ENCODE measurements around the gene NKRF. TPM values are rescaled to one million over a fixed set of nuclear protein-coding genes. Genes with fewer than 3 reads are reported as not detected.

The NKRF gene
- total RNA-seq, 1 experiment from 2014 or later: 9.1 TPM

- intact Hi-C loops (cut with micrococcal nuclease): no loop called here
- POLR2A ChIA-PET (ENCODE audit: unreplicated experiment): no interaction called here
- TF ChIP-seq CTCF (conservative IDR thresholded peaks at IDR 0.05; ENCODE audit: low read depth, low read length) (no peak), EZH2 (IDR thresholded peaks at IDR 0.05; ENCODE audit: low read length, unreplicated experiment) (no peak), EZH2phosphoT487 (IDR thresholded peaks at IDR 0.05; ENCODE audit: borderline replicate concordance, low read length) (no peak)
- Histone ChIP-seq H3K9me3 (ENCODE audit: low read length) (no peaks in the 10 kb centered on the region), H3K4me1 (ENCODE audit: insufficient read depth, low read length) (no peaks in the 10 kb centered on the region), H3K4me2 (ENCODE audit: low read length) (no peak overlapping the region), H3K9ac (ENCODE audit: low read length) (no peak overlapping the region), H3F3A (ENCODE audit: low read length, unreplicated experiment) (no peaks in the 10 kb centered on the region), H4K20me1 (ENCODE audit: low read length) (no peaks in the 10 kb centered on the region), H3K79me2 (ENCODE audit: low read length) (no peaks in the 10 kb centered on the region), H3K4me3 (ENCODE audit: low read length) (no peak overlapping the region), H3K27ac (ENCODE audit: low read length) (no peak overlapping the region), H2AFZ (ENCODE audit: low read length) (no peak overlapping the region), H3K9me2 (replicated peaks; ENCODE audit: low read length) (no peaks in the 10 kb centered on the region), H3K27me3 (ENCODE audit: low read length) (no peaks in the 10 kb centered on the region), H3K36me3 (ENCODE audit: low read depth, low read length) (no peaks in the 10 kb centered on the region)
- BruUV-seq (replicated peaks): no TSS peak
- no peak for DNase-seq
- CTCF ChIA-PET: no interaction called here
- no peak for ATAC-seq
Observed at GRCh38 chrX:119636419-119636818, 30.2 kb upstream of the NKRF start.

- no peak overlapping the region for H3K4me2 ChIP-seq (ENCODE audit: low read length)
- no TSS peak for BruUV-seq (replicated peaks)
- no peaks in the 10 kb centered on the region for H3F3A ChIP-seq (ENCODE audit: low read length, unreplicated experiment)
- TF ChIP-seq EZH2phosphoT487 (IDR thresholded peaks at IDR 0.05; ENCODE audit: borderline replicate concordance, low read length) (no peak), CTCF (conservative IDR thresholded peaks at IDR 0.05; ENCODE audit: low read depth, low read length) (no peak), EZH2 (IDR thresholded peaks at IDR 0.05; ENCODE audit: low read length, unreplicated experiment) (no peak)
- no peaks in the 10 kb centered on the region for H3K4me1 ChIP-seq (ENCODE audit: insufficient read depth, low read length)
- no peaks in the 10 kb centered on the region for H3K9me3 ChIP-seq (ENCODE audit: low read length)
- POLR2A ChIA-PET (ENCODE audit: unreplicated experiment): no interaction called here
- CTCF ChIA-PET: no interaction called here
- no peak overlapping the region for H3K9ac ChIP-seq (ENCODE audit: low read length)
- H3K9me2 ChIP-seq (replicated peaks; ENCODE audit: low read length): no peaks in the 10 kb centered on the region
- H3K4me3 ChIP-seq (ENCODE audit: low read length): no peak overlapping the region
- no peaks in the 10 kb centered on the region for H4K20me1 ChIP-seq (ENCODE audit: low read length)
- ATAC-seq (no peak), DNase-seq (no peak)
- H2AFZ ChIP-seq (ENCODE audit: low read length): no peak overlapping the region
- no peak overlapping the region for H3K27ac ChIP-seq (ENCODE audit: low read length)
- H3K36me3 ChIP-seq (ENCODE audit: low read depth, low read length): no peaks in the 10 kb centered on the region
- H3K27me3 ChIP-seq (ENCODE audit: low read length): no peaks in the 10 kb centered on the region
- intact Hi-C loops (cut with micrococcal nuclease): no loop called here
- H3K79me2 ChIP-seq (ENCODE audit: low read length): no peaks in the 10 kb centered on the region
Observed at GRCh38 chrX:119635799-119636198, 29.6 kb upstream of the NKRF start.

- Histone ChIP-seq H3K4me3 (ENCODE audit: low read length) (no peak overlapping the region), H3K9ac (ENCODE audit: low read length) (no peak overlapping the region), H2AFZ (ENCODE audit: low read length) (no peak overlapping the region), H3K9me3 (ENCODE audit: low read length) (no peaks in the 10 kb centered on the region), H4K20me1 (ENCODE audit: low read length) (no peaks in the 10 kb centered on the region), H3K9me2 (replicated peaks; ENCODE audit: low read length) (no peaks in the 10 kb centered on the region), H3K79me2 (ENCODE audit: low read length) (no peaks in the 10 kb centered on the region), H3K36me3 (ENCODE audit: low read depth, low read length) (no peaks in the 10 kb centered on the region), H3K4me1 (ENCODE audit: insufficient read depth, low read length) (no peaks in the 10 kb centered on the region), H3K4me2 (ENCODE audit: low read length) (no peak overlapping the region), H3K27me3 (ENCODE audit: low read length) (no peaks in the 10 kb centered on the region), H3K27ac (ENCODE audit: low read length) (no peak overlapping the region), H3F3A (ENCODE audit: low read length, unreplicated experiment) (no peaks in the 10 kb centered on the region)
- BruUV-seq (replicated peaks): no TSS peak
- ATAC-seq (no peak), DNase-seq (no peak)
- TF ChIP-seq EZH2phosphoT487 (IDR thresholded peaks at IDR 0.05; ENCODE audit: borderline replicate concordance, low read length) (no peak), EZH2 (IDR thresholded peaks at IDR 0.05; ENCODE audit: low read length, unreplicated experiment) (no peak), CTCF (conservative IDR thresholded peaks at IDR 0.05; ENCODE audit: low read depth, low read length) (no peak)
- ChIA-PET CTCF (no interaction called here), POLR2A (ENCODE audit: unreplicated experiment) (no interaction called here)
- intact Hi-C loops (cut with micrococcal nuclease): no loop called here
Observed at GRCh38 chrX:119635179-119635578, 29.0 kb upstream of the NKRF start.

Measured in PC-3 (cell line).